ENCODE measurements around the gene CHRNA5.
A peak's percentile ranks its signal among the peaks of the same experiment; 100 is the strongest.

Gene CHRNA5

GRCh38 chr15:78640527-78641101 lies 75.3 kb downstream of the CHRNA5 start:
- no peak for DNase-seq (ENCODE audit: low read depth)

DNA sequence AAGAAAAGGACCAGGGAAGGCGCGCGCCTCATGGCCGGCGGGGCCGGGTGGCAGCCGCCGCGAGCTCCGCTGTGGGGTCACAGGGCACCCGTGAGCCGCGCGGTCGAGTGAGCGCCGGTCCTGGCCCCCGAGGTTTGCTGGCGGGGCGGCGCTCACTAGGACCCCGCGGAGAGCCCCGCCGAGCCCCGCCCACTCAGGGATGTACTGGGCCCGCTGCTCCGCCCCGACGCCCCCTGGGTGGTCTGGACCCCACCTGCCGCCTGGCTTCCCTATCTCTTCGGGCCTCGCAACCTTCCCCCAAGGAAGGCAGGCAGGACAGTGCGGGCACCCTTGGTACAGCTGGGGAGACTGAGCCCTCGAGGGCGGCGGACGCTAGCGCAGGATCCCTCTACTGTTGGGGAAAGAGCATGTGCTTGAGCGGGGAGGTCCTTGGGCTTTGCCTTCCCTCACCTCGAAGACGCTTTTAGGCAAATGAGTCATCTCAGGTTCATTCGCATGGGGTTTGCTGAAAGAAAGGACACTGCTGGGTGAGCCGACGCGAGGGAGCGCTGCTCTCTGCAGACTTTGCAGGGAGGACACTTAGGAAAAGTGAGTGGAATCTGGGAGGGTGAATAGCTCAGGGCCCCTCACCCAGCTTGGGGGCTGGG lies 75.9 kb downstream of the CHRNA5 start, which contains the start of gene CHRNB4:
TSS of gene CHRNB4 (minus strand) at position 109 of the 647 bp plus-strand sequence. CDS start at position 32, 77 bp downstream.
- DNase-seq (ENCODE audit: low read depth), result peak; percentile 32

DNA sequence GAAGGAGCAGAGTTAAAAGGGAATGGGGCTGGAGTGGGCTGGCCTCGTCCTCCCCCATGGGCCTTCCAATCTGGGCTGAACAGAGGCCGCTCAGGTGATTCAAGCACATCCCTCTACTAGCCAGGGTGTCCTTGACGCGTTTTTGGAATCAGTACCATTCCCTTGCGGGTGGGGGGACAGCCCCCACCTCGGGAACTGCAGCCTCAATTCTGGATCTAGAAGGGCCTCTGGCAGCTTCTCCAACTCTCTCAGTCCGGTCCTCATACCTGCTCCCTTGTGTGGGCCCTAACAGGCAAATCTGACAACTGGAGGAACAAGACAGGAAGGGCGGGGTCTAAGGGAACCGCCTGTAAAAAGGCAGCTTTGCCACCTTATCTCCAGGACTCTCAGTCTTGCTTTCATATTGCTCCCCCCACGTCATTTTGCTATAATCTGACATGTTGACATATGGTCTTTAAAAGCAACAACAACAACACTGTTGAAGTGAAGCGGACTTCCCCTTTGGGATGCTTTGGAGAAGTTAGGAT lies 76.5 kb downstream of the CHRNA5 start:
- DNase-seq (ENCODE audit: low read depth), result no peak

GRCh38 chr15:78642331-78642730 lies 77.0 kb downstream of the CHRNA5 start:
- no peak for DNase-seq (ENCODE audit: low read depth)

All from amniotic epithelial cell (primary cell).